Gastroesophageal sphincter (tissue), 4 donors: Measurements from ENCODE around the gene MRPS12. TPM values are rescaled to one million over a fixed set of nuclear protein-coding genes. Genes with fewer than 3 reads are reported as not detected.

Experiments
- ATAC-seq: fragments of 150-250 bp; one replicate; pipeline ENCODE4 v1.9.1; 2016; ENCODE audit warnings: mild to moderate bottlenecking, moderate library complexity
- H3K27ac ChIP-seq, 4 donors: fragments of 200-600 bp; sonication (generic) in 3 of 4; 1 replicate in 3 of 4; 2 replicates in 1 of 4; pipeline ENCODE4 v1.5.1; 2016 to 2019
- H3K27me3 ChIP-seq: fragments of 200-600 bp; sonication (generic); one replicate; pipeline ENCODE4 v1.5.1; 2019
- H3K36me3 ChIP-seq, 2 donors: fragments of 200-600 bp; sonication (generic); one replicate each; pipeline ENCODE4 v1.5.1; 2019; ENCODE audit warnings: control low read depth in 1 of 2
- H3K4me1 ChIP-seq, 3 donors: fragments of 200-600 bp; sonication (generic); 1 replicate in 2 of 3; 2 replicates in 1 of 3; pipeline ENCODE4 v1.5.1; 2016 to 2019; ENCODE audit warnings: control low read depth in 2 of 3
- H3K4me3 ChIP-seq, 2 donors: fragments of 200-600 bp; sonication (generic); one replicate each; pipeline ENCODE4 v1.5.1; 2019; ENCODE audit warnings: mild to moderate bottlenecking in 1 of 2, moderate library complexity in 1 of 2
- H3K9me3 ChIP-seq, 3 donors: fragments of 200-600 bp; sonication (generic); one replicate each; pipeline ENCODE4 v1.5.1; 2017 to 2019; ENCODE audit warnings: control low read depth in 2 of 3
- CTCF ChIP-seq, 4 experiments: fragments of 200-600 bp in 2 of 4; fragments of 450-650 bp in 2 of 4; sonication (generic) in 1 of 4; IDR thresholded peaks; one replicate each; pipeline ENCODE4 v1.5.1; 2017 to 2019; ENCODE audit warnings: antibody characterized with exemption in 4 of 4, mild to moderate bottlenecking in 2 of 4, moderate library complexity in 2 of 4
- EP300 ChIP-seq: sonication (generic); formaldehyde crosslinking; IDR thresholded peaks from one replicate; pipeline ENCODE4 v1.6.1; 2017; ENCODE audit warnings: antibody characterized with exemption, mild to moderate bottlenecking
- POLR2A ChIP-seq, 2 donors: fragments of 450-650 bp; IDR thresholded peaks; one replicate each; pipeline ENCODE4 v1.6.1; 2017; ENCODE audit warnings: antibody characterized with exemption in 2 of 2, mild to moderate bottlenecking in 2 of 2, moderate library complexity in 1 of 2
- POLR2AphosphoS5 ChIP-seq: sonication (generic); formaldehyde crosslinking; IDR thresholded peaks from one replicate; pipeline ENCODE4 v1.6.1; 2017; ENCODE audit warnings: antibody characterized with exemption
- WGBS, 2 donors: methylation state at CpG; one replicate each; pipeline ENCODE4 v1.1.5; 2018; ENCODE audit warnings: low coverage in 1 of 2; 5-methylcytosine and 5-hydroxymethylcytosine counted together
- total RNA-seq, 4 donors: library from RNA; depleted of rRNA; stranded (reverse); fragments of >200 nt; gene quantifications; one replicate each; pipeline ENCODE4 v1.1.0, GENCODE V29; 2016

Gene MRPS12
- total RNA-seq, 4 donors from 2014 or later = 19.8 to 25.3 (median 23.0) TPM

- peaks cover 0 to 36% (median 21%) of the 10 kb centered on the region in 3 donors for H3K4me1 ChIP-seq
- H3K27ac ChIP-seq = no peak overlapping the region
- peaks cover 0 to 24% of the 10 kb centered on the region in 2 donors for H3K36me3 ChIP-seq
- no peaks in the 10 kb centered on the region for H3K27me3 ChIP-seq
- no peak for ATAC-seq
- H3K4me3 ChIP-seq = no peak overlapping the region
- no peak for TF ChIP-seq POLR2AphosphoS5
- TF ChIP-seq EP300 = no peak
- no peak for TF ChIP-seq CTCF (IDR thresholded peaks at IDR 0.05)
- TF ChIP-seq POLR2A (IDR thresholded peaks at IDR 0.05) = no peak
- H3K9me3 ChIP-seq = no peaks in the 10 kb centered on the region
- 80 to 100% methylated on average over 1 of the region's 1 CpG for WGBS, 2 donors
Observed at GRCh38 chr19:38901683-38902082, 29.1 kb upstream of the MRPS12 start.

GRCh38 chr19:38904581-38905539 lies 25.9 kb upstream of the MRPS12 start:
- Histone ChIP-seq H3K4me1 (peaks cover 0 to 15% (median 4%) of the 10 kb centered on the region in 3 donors), H3K4me3 (no peak overlapping the region), H3K9me3 (no peaks in the 10 kb centered on the region), H3K36me3 (peaks cover 0 to 50% of the 10 kb centered on the region in 2 donors), H3K27me3 (no peaks in the 10 kb centered on the region), H3K27ac (no peak overlapping the region)
- ATAC-seq = no peak
- TF ChIP-seq POLR2AphosphoS5 = no peak
- 72 to 74% methylated on average over 7 to 8 of the region's 35 CpGs for WGBS, 2 donors

- no CpG with 5 or more reads among the region's 4 CpGs for WGBS, 2 donors
- ATAC-seq = no peak
- no peak for TF ChIP-seq POLR2A (IDR thresholded peaks at IDR 0.05)
- TF ChIP-seq EP300 = no peak
- TF ChIP-seq POLR2AphosphoS5 = no peak
- no peak for TF ChIP-seq CTCF (IDR thresholded peaks at IDR 0.05)
- H3K36me3 ChIP-seq = peaks cover 0 to 50% of the 10 kb centered on the region in 2 donors
- H3K27ac ChIP-seq = no peak overlapping the region
- H3K9me3 ChIP-seq = no peaks in the 10 kb centered on the region
- peaks cover 3% of the 10 kb centered on the region for H3K27me3 ChIP-seq
- no peak overlapping the region for H3K4me3 ChIP-seq
- H3K4me1 ChIP-seq = peaks cover 0 to 11% (median 3%) of the 10 kb centered on the region in 3 donors
Observed at GRCh38 chr19:38905620-38906019, 25.1 kb upstream of the MRPS12 start.

- TF ChIP-seq POLR2AphosphoS5 (no peak), EP300 (no peak), POLR2A (IDR thresholded peaks at IDR 0.05) (no peak), CTCF (IDR thresholded peaks at IDR 0.05) (no peak)
- Histone ChIP-seq H3K4me3 (no peak overlapping the region), H3K27me3 (peaks cover 19% of the 10 kb centered on the region), H3K9me3 (no peaks in the 10 kb centered on the region), H3K27ac (no peak overlapping the region), H3K4me1 (peaks cover 0 to 4% (median 0%) of the 10 kb centered on the region in 3 donors), H3K36me3 (peaks cover 0 to 50% of the 10 kb centered on the region in 2 donors)
- 93% methylated on average over 5 of the region's 29 CpGs; no CpG with 5 or more reads in 1 of the 2 donors for WGBS, 2 donors
- ATAC-seq = no peak
Observed at GRCh38 chr19:38907227-38907626, 23.5 kb upstream of the MRPS12 start.

- H3K27me3 ChIP-seq = peaks cover 22% of the 10 kb centered on the region
- 84 to 96% methylated on average over 6 to 10 of the region's 12 CpGs for WGBS, 2 donors
- TF ChIP-seq POLR2AphosphoS5 (no peak), EP300 (no peak), POLR2A (IDR thresholded peaks at IDR 0.05) (no peak), CTCF (IDR thresholded peaks at IDR 0.05) (no peak)
- peaks cover 0 to 50% of the 10 kb centered on the region in 2 donors for H3K36me3 ChIP-seq
- H3K27ac ChIP-seq = no peak overlapping the region
- H3K4me3 ChIP-seq = no peak overlapping the region
- H3K9me3 ChIP-seq = no peaks in the 10 kb centered on the region
- H3K4me1 ChIP-seq = peaks cover 0 to 4% (median 0%) of the 10 kb centered on the region in 3 donors
- ATAC-seq = no peak
Observed at GRCh38 chr19:38907670-38908069, 23.1 kb upstream of the MRPS12 start.
